CD14-positive monocyte (primary cell): ENCODE results near the gene CASTOR1. TPM values are rescaled to one million over a fixed set of nuclear protein-coding genes. Genes with fewer than 3 reads are reported as not detected.

Experiments used
- DNase-seq, 3 donors: peaks; one replicate each; pipeline ENCODE4 v3.0.0-alpha.2; 2011 to 2022
- H2AFZ ChIP-seq: 2 replicates; pipeline ENCODE4 v1.6.0; 2012; ENCODE audit warnings: mild to moderate bottlenecking, low read depth, low read length, inconsistent platforms; ENCODE audit not compliant: insufficient read depth, poor library complexity, severe bottlenecking
- H3K27ac ChIP-seq, 2 donors: 1 replicate in 1 of 2; 2 replicates in 1 of 2; pipeline ENCODE4 v1.5.1; 2012 to 2013; ENCODE audit warnings: low read length in 2 of 2, control low read depth in 1 of 2, inconsistent platforms in 1 of 2, low read depth in 1 of 2, mild to moderate bottlenecking in 1 of 2
- H3K27me3 ChIP-seq, 2 donors: one replicate each; pipeline versions ENCODE4 v1.6.0 to v1.6.1; 2011 to 2013; ENCODE audit warnings: low read length in 2 of 2; ENCODE audit not compliant: control insufficient read depth in 2 of 2, insufficient read depth in 2 of 2
- H3K36me3 ChIP-seq, 2 donors: replicated peaks in 1 of 2; 1 replicate in 1 of 2; 2 replicates in 1 of 2; pipeline versions ENCODE4 v1.5.1 to v1.6.1; 2012 to 2013; ENCODE audit warnings: low read length in 2 of 2, control low read depth in 1 of 2, inconsistent platforms in 1 of 2, mild to moderate bottlenecking in 1 of 2; ENCODE audit not compliant: insufficient read depth in 2 of 2, control insufficient read depth in 1 of 2
- H3K4me1 ChIP-seq, 2 donors: 1 replicate in 1 of 2; 2 replicates in 1 of 2; pipeline versions ENCODE4 v1.5.1 to v1.6.1; 2012 to 2013; ENCODE audit warnings: low read length in 2 of 2, control low read depth in 1 of 2, inconsistent platforms in 1 of 2, mild to moderate bottlenecking in 1 of 2, moderate library complexity in 1 of 2; ENCODE audit not compliant: insufficient read depth in 2 of 2, control insufficient read depth in 1 of 2
- H3K4me2 ChIP-seq: replicated peaks from 2 replicates; pipeline ENCODE3; 2012; ENCODE audit warnings: low read length, moderate library complexity, mild to moderate bottlenecking; ENCODE audit not compliant: poor library complexity, severe bottlenecking; ENCODE audit errors: extremely low read depth
- H3K4me3 ChIP-seq, 3 experiments: fragments of 200-600 bp in 1 of 3; sonication (generic) in 1 of 3; replicated peaks in 1 of 3; 1 replicate in 2 of 3; 2 replicates in 1 of 3; pipeline ENCODE4 v1.5.1; 2011 to 2013; ENCODE audit warnings: low read length in 3 of 3, mild to moderate bottlenecking in 3 of 3, control low read depth in 2 of 3, low read depth in 2 of 3, inconsistent platforms in 1 of 3, moderate library complexity in 1 of 3
- H3K79me2 ChIP-seq: 2 replicates; pipeline ENCODE4 v1.6.0; 2012; ENCODE audit warnings: mild to moderate bottlenecking, control low read depth, inconsistent platforms, low read length, moderate library complexity; ENCODE audit not compliant: insufficient read depth
- H3K9ac ChIP-seq: 2 replicates; pipeline ENCODE4 v1.6.0; 2017; ENCODE audit warnings: low read length, mild to moderate bottlenecking; ENCODE audit not compliant: insufficient read depth, poor library complexity, severe bottlenecking
- H3K9me3 ChIP-seq, 2 donors: replicated peaks in 1 of 2; 1 replicate in 1 of 2; 2 replicates in 1 of 2; pipeline versions ENCODE4 v1.5.1 to v1.6.1; 2012 to 2013; ENCODE audit warnings: low read length in 2 of 2, control low read depth in 1 of 2; ENCODE audit not compliant: control insufficient read depth in 1 of 2, insufficient read depth in 1 of 2
- H4K20me1 ChIP-seq: 2 replicates; pipeline ENCODE4 v1.6.0; 2012; ENCODE audit warnings: mild to moderate bottlenecking, low read length, control low read depth, moderate library complexity; ENCODE audit not compliant: insufficient read depth
- H3K27ac Mint-ChIP-seq, 7 donors: one replicate each; pipeline ENCODE4 v1.8.0; 2020; ENCODE audit warnings: mild to moderate bottlenecking in 7 of 7, mixed read lengths in 7 of 7, moderate library complexity in 6 of 7, inconsistent platforms in 2 of 7
- H3K27me3 Mint-ChIP-seq, 3 donors: one replicate each; pipeline ENCODE4 v1.8.0; 2021 to 2022; ENCODE audit warnings: low read depth in 3 of 3, mild to moderate bottlenecking in 3 of 3, mixed read lengths in 3 of 3, moderate library complexity in 3 of 3, inconsistent platforms in 1 of 3
- H3K36me3 Mint-ChIP-seq, 2 donors: one replicate each; pipeline ENCODE4 v1.8.0; 2020; ENCODE audit warnings: mixed read lengths in 2 of 2, inconsistent platforms in 1 of 2, mild to moderate bottlenecking in 1 of 2
- H3K4me1 Mint-ChIP-seq: one replicate; pipeline ENCODE4 v1.8.0; 2020; ENCODE audit warnings: mild to moderate bottlenecking, mixed read lengths
- H3K4me3 Mint-ChIP-seq, 2 donors: one replicate each; pipeline ENCODE4 v1.8.0; 2020; ENCODE audit warnings: mild to moderate bottlenecking in 2 of 2, mixed read lengths in 2 of 2, moderate library complexity in 1 of 2
- H3K9me3 Mint-ChIP-seq, 7 donors: one replicate each; pipeline ENCODE4 v1.8.0; 2020 to 2022; ENCODE audit warnings: mixed read lengths in 7 of 7, mild to moderate bottlenecking in 6 of 7, moderate library complexity in 6 of 7, inconsistent platforms in 2 of 7
- CTCF ChIP-seq: fragments of 200-600 bp; IDR thresholded peaks from one replicate; pipeline ENCODE4 v1.8.0; 2022; ENCODE audit warnings: antibody characterized with exemption, mild to moderate bottlenecking
- WGBS: methylation state at CpG from one replicate; pipeline ENCODE4 v1.1.5; 2013; ENCODE audit warnings: missing lambda C conversion rate; ENCODE audit not compliant: insufficient coverage; 5-methylcytosine and 5-hydroxymethylcytosine counted together
- intact Hi-C, 2 donors: fragments of 100-400 bp; cut with micrococcal nuclease; formaldehyde crosslinking; loops; one replicate each; pipeline versions ENCODE4 v1.15.0 to v1.15.1; 2023
- polyA plus RNA-seq, 3 donors: library from polyadenylated mRNA; depleted of rRNA in 1 of 3; unstranded in 2 of 3; stranded (reverse) in 1 of 3; fragments of 300-500 nt in 2 of 3; fragments of >200 nt in 1 of 3; fragmentation: Illumina TruSeq in 2 of 3; gene quantifications; 1 replicate in 2 of 3; 2 replicates in 1 of 3; pipeline ENCODE4 v1.2.3, GENCODE V29; 2012 to 2021

The CASTOR1 gene
- polyA plus RNA-seq, 3 donors, result 6.4 to 15.5 (median 6.5) TPM

- WGBS, result 11% methylated on average over 7 of the region's 27 CpGs
- intact Hi-C loops, result loop anchor here (1.0 to 10.0 kb wide), 4 partner anchors 39 to 184 kb away; partner anchors contain the start of gene TBC1D10A (in 1 of the 2)
Observed at GRCh38 chr22:30288419-30289140, 725 bp downstream of the CASTOR1 start.

More at GRCh38 chr22:30288419-30289140, 725 bp downstream of the CASTOR1 start:
- Histone ChIP-seq H3K36me3 (peaks cover 16 to 27% of the 10 kb centered on the region in 2 donors), H3K4me1 (peaks cover 27 to 52% of the 10 kb centered on the region in 2 donors), H2AFZ (peak overlapping the region; percentile 80), H3K27me3 (no peaks in the 10 kb centered on the region), H3K4me3 (peak overlapping the region; percentile 54 to 82 (median 62)), H3K4me2 (peak overlapping the region; percentile 90), H3K9me3 (no peaks in the 10 kb centered on the region), H3K27ac (peak overlapping the region in 1 of 2 donors; percentile 43), H3K9ac (peak overlapping the region; percentile 65), H3K79me2 (no peaks in the 10 kb centered on the region), H4K20me1 (no peaks in the 10 kb centered on the region)
- Mint-ChIP-seq H3K27me3 (peaks cover 0 to 4% (median 2%) of the 10 kb centered on the region in 3 donors), H3K36me3 (peaks cover 26 to 29% of the 10 kb centered on the region in 2 donors), H3K27ac (peak overlapping the region; percentile 42 to 89 (median 72)), H3K9me3 (peaks cover 0 to 4% (median 0%) of the 10 kb centered on the region in 7 donors), H3K4me3 (peak overlapping the region; percentile 83 to 86), H3K4me1 (peaks cover 39% of the 10 kb centered on the region)
- TF ChIP-seq CTCF, result no peak
- DNase-seq, result no peak
